Measurements from ENCODE around the gene NBAS. TPM values are rescaled to one million over a fixed set of nuclear protein-coding genes. Genes with fewer than 3 reads are reported as not detected.

The NBAS gene
- total and polyA plus RNA-seq, 2 of the 13 experiments (the other 11 are each of a cell fraction or from before 2014, with no cell fraction given), result 33.6 to 58.7 TPM

DNA sequence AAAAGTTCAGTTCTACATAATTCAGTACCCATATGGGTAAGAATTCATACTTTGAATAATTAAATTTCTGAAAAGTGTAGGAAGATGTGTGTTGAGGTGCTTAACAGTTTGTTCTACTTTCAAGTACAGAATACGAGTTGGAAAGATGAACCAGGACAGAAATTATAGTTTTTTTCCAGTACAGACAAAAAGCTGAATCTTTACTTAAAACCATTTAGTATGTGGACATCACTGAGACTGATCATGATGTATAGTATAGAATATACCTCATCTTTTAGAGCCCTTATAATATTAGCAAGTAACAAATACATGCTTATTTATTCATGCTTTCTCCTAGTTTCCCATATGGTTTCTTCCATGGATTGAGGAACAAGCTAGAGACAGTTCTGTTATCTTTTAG is 40.5 kb upstream of the NBAS start:
- 94% methylated on average over 1 of the region's 1 CpG for WGBS (ENCODE audit: low lambda C conversion rate)
- BruUV-seq (replicated peaks), result no TSS peak
- H3K4me3 ChIP-seq (replicated peaks in 1 of 3; ENCODE audit: insufficient read depth in 1 of 3, low read depth in 2 of 3, low read length in 3 of 3), result no peak overlapping the region

More for the DNA sequence above, 40.5 kb upstream of the NBAS start:
- no peak for ATAC-seq
- H3K9me3 ChIP-seq (ENCODE audit: low read length), result no peaks in the 10 kb centered on the region
- no peaks in the 10 kb centered on the region for H4K20me1 ChIP-seq (ENCODE audit: insufficient read depth, low read length)
- no peaks in the 10 kb centered on the region for H3K4me1 ChIP-seq (ENCODE audit: insufficient read depth, low read length)
- no peaks in the 10 kb centered on the region for H3K79me2 ChIP-seq (ENCODE audit: insufficient read depth, low read length)
- ChIA-PET POLR2A (no interaction called here), CTCF (ENCODE audit: low intra/inter-chr PET ratio, low total read pairs) (no interaction called here)
- H3K27ac ChIP-seq (ENCODE audit: extremely low read length, insufficient read depth, low read length), result no peak overlapping the region
- FAIRE-seq, result no peak
- DNase-seq (ENCODE audit: low spot score), result no peak
- H2AFZ ChIP-seq (ENCODE audit: low read length), result no peak overlapping the region
- no peaks in the 10 kb centered on the region for H3K27me3 ChIP-seq (ENCODE audit: control insufficient read depth in 1 of 2, insufficient read depth in 2 of 2, low read length in 2 of 2)
- H3K9ac ChIP-seq (ENCODE audit: insufficient read depth, low read depth, low read length), result no peak overlapping the region
- in situ Hi-C loops (cut with HindIII; ENCODE audit: extremely low pct_ligation_motif_present, low pct_unique_long_range_greater_than_20kb) (no loop called here), intact Hi-C loops (cut with micrococcal nuclease; ENCODE audit: unreplicated experiment) (no loop called here)
- H3K4me2 ChIP-seq (ENCODE audit: low read depth, low read length), result no peak overlapping the region
- peaks cover 38 to 84% of the 10 kb centered on the region in 2 experiments for H3K36me3 ChIP-seq (replicated peaks in 1 of 2; ENCODE audit: control insufficient read depth in 1 of 2, insufficient read depth in 2 of 2, low read length in 2 of 2)
- no peak for TF ChIP-seq RCOR2 (CRISPR knock-in tag; IDR thresholded peaks at IDR 0.05)
- no peak for TF ChIP-seq ZNF350 (CRISPR knock-in tag; IDR thresholded peaks at IDR 0.05; ENCODE audit: borderline replicate concordance, low read depth)
- TF ChIP-seq, protein P1, sequence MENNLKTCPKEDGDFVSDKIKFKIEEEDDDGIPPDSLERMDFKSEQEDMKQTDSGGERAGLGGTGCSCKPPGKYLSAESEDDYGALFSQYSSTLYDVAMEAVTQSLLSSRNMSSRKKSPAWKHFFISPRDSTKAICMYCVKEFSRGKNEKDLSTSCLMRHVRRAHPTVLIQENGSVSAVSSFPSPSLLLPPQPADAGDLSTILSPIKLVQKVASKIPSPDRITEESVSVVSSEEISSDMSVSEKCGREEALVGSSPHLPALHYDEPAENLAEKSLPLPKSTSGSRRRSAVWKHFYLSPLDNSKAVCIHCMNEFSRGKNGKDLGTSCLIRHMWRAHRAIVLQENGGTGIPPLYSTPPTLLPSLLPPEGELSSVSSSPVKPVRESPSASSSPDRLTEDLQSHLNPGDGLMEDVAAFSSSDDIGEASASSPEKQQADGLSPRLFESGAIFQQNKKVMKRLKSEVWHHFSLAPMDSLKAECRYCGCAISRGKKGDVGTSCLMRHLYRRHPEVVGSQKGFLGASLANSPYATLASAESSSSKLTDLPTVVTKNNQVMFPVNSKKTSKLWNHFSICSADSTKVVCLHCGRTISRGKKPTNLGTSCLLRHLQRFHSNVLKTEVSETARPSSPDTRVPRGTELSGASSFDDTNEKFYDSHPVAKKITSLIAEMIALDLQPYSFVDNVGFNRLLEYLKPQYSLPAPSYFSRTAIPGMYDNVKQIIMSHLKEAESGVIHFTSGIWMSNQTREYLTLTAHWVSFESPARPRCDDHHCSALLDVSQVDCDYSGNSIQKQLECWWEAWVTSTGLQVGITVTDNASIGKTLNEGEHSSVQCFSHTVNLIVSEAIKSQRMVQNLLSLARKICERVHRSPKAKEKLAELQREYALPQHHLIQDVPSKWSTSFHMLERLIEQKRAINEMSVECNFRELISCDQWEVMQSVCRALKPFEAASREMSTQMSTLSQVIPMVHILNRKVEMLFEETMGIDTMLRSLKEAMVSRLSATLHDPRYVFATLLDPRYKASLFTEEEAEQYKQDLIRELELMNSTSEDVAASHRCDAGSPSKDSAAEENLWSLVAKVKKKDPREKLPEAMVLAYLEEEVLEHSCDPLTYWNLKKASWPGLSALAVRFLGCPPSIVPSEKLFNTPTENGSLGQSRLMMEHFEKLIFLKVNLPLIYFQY (CRISPR knock-in tag; IDR thresholded peaks at IDR 0.05; ENCODE audit: borderline replicate concordance), result no peak
- TF ChIP-seq, protein P2, sequence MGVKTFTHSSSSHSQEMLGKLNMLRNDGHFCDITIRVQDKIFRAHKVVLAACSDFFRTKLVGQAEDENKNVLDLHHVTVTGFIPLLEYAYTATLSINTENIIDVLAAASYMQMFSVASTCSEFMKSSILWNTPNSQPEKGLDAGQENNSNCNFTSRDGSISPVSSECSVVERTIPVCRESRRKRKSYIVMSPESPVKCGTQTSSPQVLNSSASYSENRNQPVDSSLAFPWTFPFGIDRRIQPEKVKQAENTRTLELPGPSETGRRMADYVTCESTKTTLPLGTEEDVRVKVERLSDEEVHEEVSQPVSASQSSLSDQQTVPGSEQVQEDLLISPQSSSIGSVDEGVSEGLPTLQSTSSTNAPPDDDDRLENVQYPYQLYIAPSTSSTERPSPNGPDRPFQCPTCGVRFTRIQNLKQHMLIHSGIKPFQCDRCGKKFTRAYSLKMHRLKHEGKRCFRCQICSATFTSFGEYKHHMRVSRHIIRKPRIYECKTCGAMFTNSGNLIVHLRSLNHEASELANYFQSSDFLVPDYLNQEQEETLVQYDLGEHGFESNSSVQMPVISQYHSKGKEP (CRISPR knock-in tag; IDR thresholded peaks at IDR 0.05), result no peak
- no peak for TF ChIP-seq NR2F6 (IDR thresholded peaks at IDR 0.05)
- no peak for TF ChIP-seq NR2F6 (CRISPR knock-in tag; IDR thresholded peaks at IDR 0.05)
- TF ChIP-seq TSC22D2 (CRISPR knock-in tag; IDR thresholded peaks at IDR 0.05; ENCODE audit: borderline replicate concordance), result no peak
- TF ChIP-seq HDAC2 (CRISPR knock-in tag; IDR thresholded peaks at IDR 0.05), result no peak
- no peak for TF ChIP-seq ZNF329 (CRISPR knock-in tag; IDR thresholded peaks at IDR 0.05; ENCODE audit: low read depth)
- TF ChIP-seq SIN3B (IDR thresholded peaks at IDR 0.05; ENCODE audit: low read length), result no peak
- no peak for TF ChIP-seq NFIB (CRISPR knock-in tag; IDR thresholded peaks at IDR 0.05; ENCODE audit: borderline replicate concordance)

All from HepG2 (cell line).